GM12872 (cell line): ENCODE data around the gene PDE11A.

Source experiments
- TF ChIP-seq, protein P1 (sequence below): IDR thresholded peaks from 3 replicates; pipeline ENCODE4 v1.5.1; 2011; ENCODE audit warnings: low read depth, mild to moderate bottlenecking, low read length, moderate library complexity; ENCODE audit not compliant: insufficient read depth

The PDE11A gene

DNA sequence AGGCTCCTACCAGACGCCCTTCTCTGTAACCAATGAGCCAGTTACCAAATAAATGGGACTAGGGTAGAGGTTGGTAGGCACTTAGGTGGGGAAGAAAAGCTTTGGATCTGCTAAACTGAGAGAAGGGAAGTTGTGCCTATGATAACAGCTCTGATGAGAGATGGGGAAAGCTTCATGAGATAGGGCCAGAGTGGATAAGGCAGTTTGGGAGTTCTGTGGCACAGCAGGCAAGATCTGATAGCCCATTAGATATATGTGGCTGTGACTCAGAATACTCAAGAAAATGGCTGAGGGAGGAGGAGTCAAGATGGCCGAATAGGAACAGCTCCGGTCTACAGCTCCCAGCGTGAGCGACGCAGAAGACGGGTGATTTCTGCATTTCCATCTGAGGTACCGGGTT lies 99.8 kb downstream of the PDE11A start:
- TF ChIP-seq, protein P1, sequence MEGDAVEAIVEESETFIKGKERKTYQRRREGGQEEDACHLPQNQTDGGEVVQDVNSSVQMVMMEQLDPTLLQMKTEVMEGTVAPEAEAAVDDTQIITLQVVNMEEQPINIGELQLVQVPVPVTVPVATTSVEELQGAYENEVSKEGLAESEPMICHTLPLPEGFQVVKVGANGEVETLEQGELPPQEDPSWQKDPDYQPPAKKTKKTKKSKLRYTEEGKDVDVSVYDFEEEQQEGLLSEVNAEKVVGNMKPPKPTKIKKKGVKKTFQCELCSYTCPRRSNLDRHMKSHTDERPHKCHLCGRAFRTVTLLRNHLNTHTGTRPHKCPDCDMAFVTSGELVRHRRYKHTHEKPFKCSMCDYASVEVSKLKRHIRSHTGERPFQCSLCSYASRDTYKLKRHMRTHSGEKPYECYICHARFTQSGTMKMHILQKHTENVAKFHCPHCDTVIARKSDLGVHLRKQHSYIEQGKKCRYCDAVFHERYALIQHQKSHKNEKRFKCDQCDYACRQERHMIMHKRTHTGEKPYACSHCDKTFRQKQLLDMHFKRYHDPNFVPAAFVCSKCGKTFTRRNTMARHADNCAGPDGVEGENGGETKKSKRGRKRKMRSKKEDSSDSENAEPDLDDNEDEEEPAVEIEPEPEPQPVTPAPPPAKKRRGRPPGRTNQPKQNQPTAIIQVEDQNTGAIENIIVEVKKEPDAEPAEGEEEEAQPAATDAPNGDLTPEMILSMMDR = no peak

GRCh38 chr2:177972123-177972522 lies 100.5 kb downstream of the PDE11A start:
- TF ChIP-seq, protein P1 = no peak

- TF ChIP-seq, protein P1 = no peak
Measured at GRCh38 chr2:177970670-177971454, 101.7 kb downstream of the PDE11A start.

DNA sequence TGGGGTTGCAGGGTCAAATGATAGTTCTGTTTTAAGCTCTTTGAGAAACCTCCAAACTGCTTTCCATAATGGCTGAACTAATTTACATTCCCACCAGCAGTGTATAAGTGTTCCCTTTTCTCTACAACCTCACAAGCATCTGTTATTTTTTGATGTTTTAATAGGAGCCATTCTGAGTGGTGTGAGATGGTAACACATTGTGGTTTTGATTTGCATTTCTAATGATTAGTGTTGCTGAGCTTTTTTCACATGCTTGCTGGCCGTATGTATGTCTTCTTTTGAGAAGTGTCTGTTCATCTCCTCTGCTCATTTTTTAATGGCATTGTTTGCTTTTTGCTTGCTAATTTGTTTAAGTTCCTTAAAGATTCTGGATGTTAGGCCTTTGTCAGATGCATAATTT lies 107.7 kb downstream of the PDE11A start:
- TF ChIP-seq, protein P1 = no peak

GRCh38 chr2:177952151-177952550 lies 120.4 kb downstream of the PDE11A start:
- TF ChIP-seq, protein P1 = no peak

DNA sequence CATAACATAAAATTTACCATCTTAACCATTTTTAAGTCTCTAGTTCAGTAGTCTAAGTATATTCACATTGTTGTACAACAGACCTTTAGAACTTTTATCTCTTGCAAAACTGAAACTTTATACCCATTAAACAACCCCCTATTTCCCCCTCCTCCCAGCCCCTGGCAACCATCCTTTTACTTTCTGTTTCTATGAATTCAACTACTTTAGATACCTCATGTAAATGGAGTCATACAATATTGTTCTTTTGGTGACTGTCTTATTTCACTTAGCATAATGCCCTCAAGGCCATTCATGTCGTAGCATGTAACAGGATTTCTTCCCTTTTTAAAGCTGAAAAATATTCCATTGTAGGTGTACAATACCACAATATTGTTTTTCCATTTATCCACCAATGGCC lies 129.8 kb downstream of the PDE11A start:
- TF ChIP-seq, protein P1 = no peak

GRCh38 chr2:177939211-177939610 lies 133.4 kb downstream of the PDE11A start:
- TF ChIP-seq, protein P1 = no peak

DNA sequence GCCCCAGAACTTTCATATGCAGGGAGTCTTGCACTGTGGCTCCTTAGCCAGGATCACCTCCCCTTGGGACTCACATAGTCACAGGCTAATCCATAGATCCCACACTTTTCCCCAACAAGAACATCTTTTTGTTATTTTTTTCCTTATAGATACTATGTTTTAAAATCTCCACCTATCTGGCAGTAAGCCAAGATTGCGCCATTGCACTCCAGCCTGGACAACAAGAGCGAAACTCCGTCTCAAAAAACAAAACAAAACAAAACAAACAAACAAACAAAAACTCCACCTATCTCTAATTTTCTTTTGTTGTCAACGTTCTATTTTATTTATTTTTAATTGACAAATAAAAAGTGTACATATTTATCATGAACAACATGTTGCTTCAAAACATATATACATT lies 141.7 kb downstream of the PDE11A start:
- TF ChIP-seq, protein P1 = no peak
